ENCODE results near the gene CACNA2D1.

Gene CACNA2D1

GRCh38 chr7:82284936-82285519 is 158.5 kb downstream of the CACNA2D1 start:
- no peak for DNase-seq (ENCODE audit: low spot score)

DNA sequence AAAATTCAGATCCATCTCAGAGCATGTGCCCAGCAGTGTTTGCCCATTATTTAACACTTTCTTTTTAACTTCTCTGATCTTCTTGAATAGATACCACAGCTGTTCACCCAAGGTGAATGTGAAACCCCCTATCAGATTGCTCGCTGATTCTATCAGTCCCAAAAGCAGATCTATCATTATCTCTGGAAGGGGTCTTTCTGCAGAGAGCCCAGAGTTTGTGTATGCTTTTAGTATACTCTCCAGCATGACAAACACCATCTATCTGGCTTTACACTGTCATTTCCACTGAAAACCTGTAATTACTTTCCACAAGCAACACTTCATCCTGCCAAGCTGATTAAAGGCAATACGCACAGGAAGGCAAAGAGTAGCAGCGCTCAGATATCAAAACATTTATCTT is 168.2 kb downstream of the CACNA2D1 start:
- no peak for DNase-seq (ENCODE audit: low spot score)

GRCh38 chr7:82274681-82275080 is 168.9 kb downstream of the CACNA2D1 start:
- DNase-seq (ENCODE audit: low spot score) = no peak

DNA sequence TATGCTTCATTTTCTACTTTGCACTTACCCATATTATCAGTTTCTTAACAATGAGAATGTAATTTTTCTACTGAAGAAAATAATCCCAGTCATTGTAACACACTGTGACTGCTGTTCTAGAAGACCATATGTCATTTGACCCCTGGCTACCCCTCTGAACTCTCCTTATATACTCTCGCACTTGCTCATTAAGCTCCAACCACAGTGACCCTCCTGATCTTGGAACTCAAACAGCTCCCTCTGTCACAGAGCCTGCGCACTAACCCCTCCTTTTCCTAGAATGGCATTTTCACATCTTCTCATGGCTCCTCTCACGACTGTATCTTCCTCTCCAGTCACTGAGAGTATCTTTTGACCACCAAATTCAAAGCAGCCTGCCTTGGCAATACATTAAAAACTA is 169.7 kb downstream of the CACNA2D1 start:
- DNase-seq (ENCODE audit: low spot score) = no peak

GRCh38 chr7:82270870-82271269 is 172.7 kb downstream of the CACNA2D1 start:
- no peak for DNase-seq (ENCODE audit: low spot score)

GRCh38 chr7:82268632-82269031 is 174.9 kb downstream of the CACNA2D1 start:
- DNase-seq (ENCODE audit: low spot score) = no peak

DNA sequence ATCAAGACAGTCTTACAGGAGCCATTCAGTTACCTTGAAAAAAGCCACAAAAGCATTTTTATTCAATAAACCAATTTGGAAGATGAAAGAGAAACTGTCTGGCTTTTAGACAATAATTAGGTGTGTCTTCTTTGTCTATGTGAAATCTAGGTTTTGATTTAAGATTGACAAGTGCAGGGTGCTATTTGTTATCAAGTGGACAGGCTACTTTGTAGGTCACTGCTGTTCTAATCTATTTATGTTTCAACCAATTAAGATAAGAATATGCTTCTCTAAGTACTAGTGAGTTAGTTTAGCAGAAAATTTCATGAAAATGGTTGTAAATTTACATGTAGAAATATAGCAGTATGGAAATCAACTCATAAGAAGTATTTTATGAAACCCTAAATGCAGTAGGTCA is 177.5 kb downstream of the CACNA2D1 start:
- no peak for DNase-seq (ENCODE audit: low spot score)

GRCh38 chr7:82264783-82265305 is 178.7 kb downstream of the CACNA2D1 start:
- DNase-seq (ENCODE audit: low spot score) = no peak

DNA sequence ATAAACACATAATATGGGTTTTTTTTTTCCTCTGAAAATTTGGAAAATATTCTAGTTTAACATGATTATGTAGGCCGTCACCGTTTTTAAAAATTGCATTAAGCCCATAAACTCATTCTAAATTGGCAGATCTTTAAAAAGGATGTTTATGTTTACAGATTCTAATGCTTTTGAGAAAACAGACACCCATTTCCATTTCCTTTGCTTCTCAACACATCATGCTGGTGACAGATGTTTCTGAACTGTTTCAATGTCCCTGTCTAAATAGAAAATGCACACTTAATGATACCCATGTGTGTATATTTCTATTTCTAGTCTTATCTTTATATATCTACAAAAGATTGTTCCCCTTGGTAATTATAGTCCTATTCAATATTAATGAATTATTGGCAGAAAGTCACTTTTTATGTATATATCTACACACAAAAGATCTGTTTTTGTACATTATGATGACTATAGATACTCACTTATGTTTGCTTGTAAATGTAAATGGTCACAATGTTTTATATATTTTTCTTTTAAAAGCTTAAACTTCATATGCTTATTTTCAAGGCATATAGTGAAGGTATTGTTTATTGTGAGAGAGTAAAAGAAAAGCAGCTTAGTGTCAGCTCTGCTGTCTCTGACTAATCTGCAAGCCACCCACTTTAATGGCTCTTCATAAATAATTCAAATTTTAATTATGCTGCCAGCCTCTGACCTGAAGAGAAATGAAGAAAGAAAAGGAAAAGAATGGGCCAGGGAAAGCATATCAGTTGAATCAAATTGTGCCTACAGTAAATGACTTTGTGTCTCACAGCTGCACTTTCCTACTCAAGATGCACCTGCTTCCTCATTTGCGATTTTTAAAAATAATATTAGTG is 179.4 kb downstream of the CACNA2D1 start:
- DNase-seq (ENCODE audit: low spot score) = no peak

DNA sequence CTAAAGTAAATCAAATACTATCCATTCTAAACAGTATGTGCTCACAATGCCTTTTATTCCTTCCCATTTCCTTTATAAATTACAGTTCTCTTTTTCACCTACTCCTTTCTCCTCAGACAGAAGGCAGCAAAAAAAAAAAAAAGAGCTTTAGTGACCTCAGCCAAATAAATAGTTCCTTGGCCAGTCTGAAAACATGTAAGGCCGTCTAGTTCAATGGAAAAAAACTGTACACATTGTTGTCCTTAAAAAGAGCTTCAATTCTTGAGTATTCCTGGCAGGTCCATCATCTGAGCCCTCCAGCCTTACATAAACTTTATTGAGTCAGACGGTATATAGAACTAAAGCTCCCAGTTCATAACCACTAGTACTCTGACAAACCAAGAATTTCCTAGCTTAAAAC is 185.4 kb downstream of the CACNA2D1 start:
- no peak for DNase-seq (ENCODE audit: low spot score)

- no peak for DNase-seq (ENCODE audit: low spot score)
These were observed 186.4 kb downstream of the CACNA2D1 start for GRCh38 chr7:82257118-82257695.

DNA sequence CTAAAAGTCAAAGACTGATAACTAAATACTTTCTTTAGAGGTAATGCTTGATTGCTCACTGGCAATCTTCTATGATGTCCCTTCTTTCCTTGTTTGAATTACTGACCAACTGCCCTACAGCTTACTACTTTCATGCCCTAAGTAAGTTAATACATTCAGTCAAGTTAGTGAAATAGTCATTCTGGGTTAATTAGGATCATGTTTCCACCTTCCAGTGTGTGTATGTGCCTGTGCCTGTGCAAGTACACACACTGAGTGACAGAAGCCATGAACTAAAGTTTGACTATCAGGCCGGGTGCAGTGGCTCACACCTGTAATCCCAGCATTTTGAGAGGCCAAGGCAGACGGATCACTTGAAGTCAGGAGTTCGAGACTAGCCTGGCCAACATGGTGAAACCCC is 187.9 kb downstream of the CACNA2D1 start:
- no peak for DNase-seq (ENCODE audit: low spot score)

- no peak for DNase-seq (ENCODE audit: low spot score)
These were observed 193.0 kb downstream of the CACNA2D1 start for GRCh38 chr7:82250598-82250997.

DNA sequence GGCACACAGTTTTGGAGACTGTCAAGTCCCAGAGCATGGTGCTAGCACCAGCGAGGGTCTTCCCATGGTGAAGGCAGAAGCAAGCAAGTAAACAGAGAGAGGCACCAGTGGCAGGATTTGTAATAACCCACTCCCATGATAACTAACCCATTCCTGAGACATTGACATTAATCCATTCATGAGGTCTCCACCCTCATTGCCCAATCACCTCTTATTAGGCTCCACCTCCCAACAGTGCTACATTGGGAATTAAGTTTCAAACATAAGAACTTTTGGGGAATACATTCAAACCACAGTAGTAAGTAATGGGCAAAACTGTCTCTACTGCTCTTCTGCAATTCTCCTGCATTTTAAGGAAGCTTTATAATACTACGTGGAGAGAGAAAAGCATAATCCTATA is 193.6 kb downstream of the CACNA2D1 start:
- no peak for DNase-seq (ENCODE audit: low spot score)

GRCh38 chr7:82247814-82248433 is 195.7 kb downstream of the CACNA2D1 start:
- DNase-seq (ENCODE audit: low spot score) = no peak

DNA sequence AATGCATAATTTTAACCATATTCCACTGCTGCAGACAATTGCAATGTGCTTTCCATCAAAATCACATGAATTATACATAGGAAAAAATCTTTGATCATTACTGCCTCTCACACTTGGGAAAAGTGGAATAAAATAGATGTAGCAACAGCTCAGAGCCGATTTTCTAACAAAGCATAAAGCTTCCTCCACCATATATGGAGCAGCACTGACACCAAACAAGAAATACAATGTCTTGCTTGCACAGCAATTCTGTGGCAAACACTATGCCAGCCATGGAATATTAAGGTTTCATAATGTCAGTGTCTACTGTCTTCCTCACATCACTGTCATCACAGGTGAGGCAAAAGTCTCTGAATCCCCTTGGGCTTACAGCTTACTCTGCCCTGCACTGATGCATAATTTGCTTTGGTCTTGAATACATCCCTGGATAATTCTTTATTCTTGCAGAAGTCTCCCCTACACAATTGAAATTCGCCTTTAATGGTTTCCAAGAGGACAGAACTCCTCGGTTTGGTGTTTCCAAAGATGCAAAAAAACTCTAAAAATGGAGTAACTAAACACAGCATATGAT is 198.5 kb downstream of the CACNA2D1 start:
- DNase-seq (ENCODE audit: low spot score) = no peak

DNA sequence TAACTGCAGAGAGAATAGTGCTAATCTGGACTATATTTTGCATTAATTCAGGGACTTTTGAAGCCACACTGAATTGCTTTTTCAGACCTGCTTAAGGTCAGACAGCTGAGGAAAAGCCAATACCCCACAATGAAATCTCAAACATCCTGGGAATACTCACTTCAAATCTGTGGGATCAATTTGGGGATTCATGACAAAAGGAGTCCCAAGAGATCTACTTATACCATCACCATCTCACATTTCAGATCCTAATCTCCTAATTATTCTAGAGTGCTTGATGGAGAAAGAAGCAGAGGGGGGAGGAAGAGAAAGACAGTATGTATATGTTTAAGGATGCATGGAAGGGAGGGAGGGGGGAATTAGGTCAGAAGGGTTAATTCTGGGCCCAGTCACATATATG is 202.2 kb downstream of the CACNA2D1 start:
- no peak for DNase-seq (ENCODE audit: low spot score)

DNA sequence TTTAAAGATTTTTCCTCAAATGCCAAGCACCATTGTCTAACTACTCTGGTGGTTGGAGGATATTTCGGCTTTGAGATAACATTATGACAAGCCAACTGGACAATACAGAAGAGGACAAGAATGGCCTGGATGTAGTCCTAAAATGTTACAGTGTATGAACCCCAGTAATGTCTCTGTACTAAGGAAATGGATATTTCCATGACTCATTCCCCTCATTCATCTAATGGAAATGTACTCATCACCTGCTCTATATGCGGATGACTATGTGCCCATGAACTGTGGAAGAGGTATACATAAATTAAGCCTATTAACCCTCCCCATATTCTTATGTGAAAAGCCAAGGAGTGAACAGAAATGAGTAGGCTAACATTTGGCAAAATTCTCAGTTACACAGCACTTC is 207.9 kb downstream of the CACNA2D1 start:
- no peak for DNase-seq (ENCODE audit: low spot score)

GRCh38 chr7:82234457-82235049 is 209.0 kb downstream of the CACNA2D1 start:
- no peak for DNase-seq (ENCODE audit: low spot score)

DNA sequence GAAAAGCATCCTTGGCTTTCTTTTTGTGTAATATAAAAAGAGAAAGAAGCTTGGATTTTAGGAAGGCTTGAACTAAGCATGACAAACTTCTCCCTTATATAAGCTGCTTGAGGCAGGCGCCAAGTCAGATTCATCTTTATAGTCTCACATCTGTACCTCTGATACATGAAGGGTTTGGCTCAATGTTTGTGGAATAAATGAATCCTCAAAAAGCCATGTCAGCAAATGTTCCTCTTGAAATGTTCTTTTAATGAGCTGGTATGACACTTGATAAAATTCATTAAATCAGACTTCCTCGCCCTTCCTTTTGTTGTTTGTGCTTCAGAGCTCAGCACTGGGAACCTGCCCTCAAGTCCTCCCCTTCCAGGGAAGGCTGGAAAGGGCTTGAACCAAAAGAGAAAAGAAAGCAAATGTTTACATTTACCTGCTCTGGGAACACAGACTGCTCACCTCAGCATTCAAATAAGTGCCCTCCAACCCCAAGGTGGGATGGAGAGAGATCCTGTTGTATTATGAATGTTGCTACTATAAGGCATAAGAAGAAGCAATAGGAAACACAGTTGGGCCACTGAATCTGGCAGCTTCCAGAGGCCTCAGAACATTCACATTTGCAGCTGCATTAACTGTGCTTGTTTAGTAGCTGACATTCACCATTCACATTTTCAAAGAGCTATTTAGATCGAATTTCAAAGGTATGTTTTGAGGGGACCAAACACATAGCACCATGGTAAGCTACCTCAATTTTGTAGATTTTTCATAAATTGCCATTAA is 212.6 kb downstream of the CACNA2D1 start:
- DNase-seq (ENCODE audit: low spot score) = no peak

GRCh38 chr7:82229164-82229563 is 214.4 kb downstream of the CACNA2D1 start:
- no peak for DNase-seq (ENCODE audit: low spot score)

Data from CD4-positive, alpha-beta T cell treated with Interleukin-6 at 100 ng/mL for 8 hours (primary cell).